Measurements from ENCODE around the gene IRAK1. TPM values are rescaled to one million over a fixed set of nuclear protein-coding genes. Genes with fewer than 3 reads are reported as not detected.

IRAK1 gene
- total and polyA plus RNA-seq, 10 of the 15 experiments (the other 5 are each of a cell fraction or from before 2014, with no cell fraction given), result 4.2 to 136 (median 39.5) TPM

GRCh38 chrX:154015581-154016264 is 4.0 kb downstream of the IRAK1 start:
- Histone ChIP-seq H3K4me3 (no peak overlapping the region), H3K79me2 (ENCODE audit: control insufficient read depth, insufficient read depth, low read length) (peaks cover 37% of the 10 kb centered on the region), H2AFZ (ENCODE audit: control insufficient read depth, low read depth, low read length) (no peak overlapping the region), H4K20me1 (ENCODE audit: control insufficient read depth, insufficient read depth) (no peaks in the 10 kb centered on the region), H3K27ac (ENCODE audit: control insufficient read depth, insufficient read depth) (no peak overlapping the region), H3K4me2 (ENCODE audit: control insufficient read depth, insufficient read depth) (peak overlapping the region; percentile 35; the same call in 1 of the 2 replicates), H3K27me3 (replicated peaks in 1 of 2; ENCODE audit: control insufficient read depth in 2 of 2, insufficient read depth in 2 of 2, low read length in 1 of 2) (no peaks in the 10 kb centered on the region), H3K9ac (ENCODE audit: control insufficient read depth, insufficient read depth, low read length) (no peak overlapping the region), H3K36me3 (ENCODE audit: control insufficient read depth in 2 of 2, insufficient read depth in 2 of 2, low read length in 1 of 2) (peaks cover 0 to 5% of the 10 kb centered on the region in 2 experiments; a peak in 3 of 4 replicates), H3K9me3 (replicated peaks; ENCODE audit: control insufficient read depth, insufficient read depth, low read length) (no peaks in the 10 kb centered on the region), H3K4me1 (ENCODE audit: control insufficient read depth, insufficient read depth, low read length) (peaks cover 8% of the 10 kb centered on the region)
- ChIA-PET CTCF (interaction anchor here (0.6 kb wide), 1 partner anchor 534 kb away, joined by 3 read pairs; no protein-coding TSS in a partner anchor), RAD21 (ENCODE audit: unreplicated experiment) (no interaction called here), POLR2A (no interaction called here), SMC1A (ENCODE audit: uncharacterized antibody, unreplicated experiment) (interaction anchor here (2.5 kb wide), 1 partner anchor 48 kb away, joined by 5 read pairs; no protein-coding TSS in a partner anchor)
- FAIRE-seq (no peak), DNase-seq (ENCODE audit: low read depth, low spot score) (no peak), ATAC-seq (no peak)
- in situ Hi-C loops (cut with MboI), result no loop called here
- BruUV-seq (replicated peaks), result no TSS peak
- intact Hi-C loops (cut with micrococcal nuclease; ENCODE audit: unreplicated experiment), result no loop called here
- WGBS (ENCODE audit: insufficient coverage, insufficient replicate concordance, low lambda C conversion rate, missing lambda C conversion rate), result 73% methylated on average over 16 of the region's 16 CpGs
- TF ChIP-seq SUPT20H (IDR thresholded peaks at IDR 0.05; ENCODE audit: borderline replicate concordance, control insufficient read depth, low read depth, low read length) (no peak), NRF1 (conservative IDR thresholded peaks at IDR 0.05; ENCODE audit: low read depth, low read length) (no peak), NR2C2 (IDR thresholded peaks at IDR 0.05; ENCODE audit: borderline replicate concordance, control insufficient read depth, insufficient read length, low read depth) (no peak), MEF2B (IDR thresholded peaks at IDR 0.05; ENCODE audit: partially characterized antibody, poor library complexity, severe bottlenecking) (no peak), ZBTB11 (CRISPR knock-in tag; IDR thresholded peaks at IDR 0.05) (no peak), POU2F2 (IDR thresholded peaks at IDR 0.05; ENCODE audit: borderline replicate concordance, low read depth, low read length) (no peak), ZNF274 (IDR thresholded peaks at IDR 0.05; ENCODE audit: insufficient read depth, insufficient read length) (no peak), NFYB (IDR thresholded peaks at IDR 0.05; ENCODE audit: insufficient read depth, low read depth, low read length) (no peak), RAD51 (IDR thresholded peaks at IDR 0.05) (no peak), E2F4 (IDR thresholded peaks at IDR 0.05; ENCODE audit: low read depth, low read length) (no peak), EGR1 (IDR thresholded peaks at IDR 0.05; ENCODE audit: borderline replicate concordance in 1 of 2, low read depth in 2 of 2, low read length in 2 of 2) (no peak), SKIL (IDR thresholded peaks at IDR 0.05; ENCODE audit: low read depth, poor library complexity, severe bottlenecking) (no peak), HCFC1 (IDR thresholded peaks at IDR 0.05; ENCODE audit: low read length) (no peak), FOXM1 (IDR thresholded peaks at IDR 0.05; ENCODE audit: low read depth, low read length) (no peak), BMI1 (IDR thresholded peaks at IDR 0.05; ENCODE audit: borderline replicate concordance) (no peak)
